HCT116 (cell line): ENCODE data around the gene MYH15. TPM values are rescaled to one million over a fixed set of nuclear protein-coding genes. Genes with fewer than 3 reads are reported as not detected.

Experiments
- ATAC-seq: fragments of 200-7000 bp; cut with Tn5 transposase; 2 replicates; pipeline ENCODE4 v1.9.1; 2020; ENCODE audit warnings: mild to moderate bottlenecking, moderate library complexity
- BruUV-seq: library from RNA; stranded (reverse); fragments of 400-500 nt; replicated peaks from 2 replicates; lab custom pipeline; 2021; lab: Mats Ljungman, UMichigan
- CTCF ChIA-PET: fragments of 300-600 bp; sonication (Branson Sonifier 250); formaldehyde crosslinking; loops from one replicate; lab custom pipeline; 2021; ENCODE audit warnings: antibody characterized with exemption; lab: Charles Lee
- POLR2A ChIA-PET: fragments of 300-600, 350-600 bp; sonication (Branson Sonifier 250); formaldehyde crosslinking; loops from one replicate; lab custom pipeline; 2021; ENCODE audit warnings: antibody characterized with exemption; lab: Charles Lee
- RAD21 ChIA-PET, 2 experiments: fragments of 300-600 bp; sonication (Branson Sonifier 250); formaldehyde crosslinking; loops; one replicate each; lab custom pipeline; 2023; ENCODE audit warnings: low total read pairs in 2 of 2; ENCODE audit not compliant: uncharacterized antibody in 2 of 2, unreplicated experiment in 2 of 2, low non-redundant PET in 1 of 2; lab: Charles Lee
- DNase-seq: peaks from one replicate; pipeline ENCODE4 v3.0.0-alpha.2; 2010; ENCODE audit warnings: low read depth, low spot score
- H2AFZ ChIP-seq: fragments of 200-600 bp; shearing (Covaris generic), sonication (generic); 2 replicates; pipeline ENCODE4 v1.6.1; 2017; ENCODE audit warnings: low read depth, mixed run types, mixed read lengths, antibody characterized with exemption, low read length; ENCODE audit not compliant: poor library complexity, severe bottlenecking
- H3K27ac ChIP-seq: 2 replicates; pipeline ENCODE4 v1.5.1; 2012; ENCODE audit warnings: low read depth, low read length
- H3K27me3 ChIP-seq: fragments of 200-600 bp; sonication (generic); 2 replicates; pipeline ENCODE4 v1.6.1; 2016; ENCODE audit warnings: mixed run types, low read length, mixed read lengths; ENCODE audit not compliant: insufficient read depth
- H3K36me3 ChIP-seq, 2 experiments: fragments of 200-500 bp in 1 of 2; fragments of 200-600 bp in 1 of 2; sonication (Bioruptor generic) in 1 of 2; sonication (generic) in 1 of 2; 2 replicates each; pipeline versions ENCODE4 v1.5.1 to v1.6.1; 2014 to 2016; ENCODE audit warnings: low read length in 2 of 2, inconsistent platforms in 1 of 2, mixed read lengths in 1 of 2, mixed run types in 1 of 2; ENCODE audit not compliant: insufficient read depth in 2 of 2, control insufficient read depth in 1 of 2
- H3K4me1 ChIP-seq, 2 experiments: fragments of 200-600 bp in 1 of 2; sonication (generic) in 1 of 2; 2 replicates each; pipeline versions ENCODE4 v1.5.1 to v1.6.1; 2012 to 2017; ENCODE audit warnings: low read length in 2 of 2, inconsistent platforms in 1 of 2, mild to moderate bottlenecking in 1 of 2, mixed read lengths in 1 of 2, mixed run types in 1 of 2, moderate library complexity in 1 of 2; ENCODE audit not compliant: insufficient read depth in 2 of 2, control insufficient read depth in 1 of 2
- H3K4me2 ChIP-seq: fragments of 200-600 bp; sonication (generic); 2 replicates; pipeline ENCODE4 v1.6.1; 2017; ENCODE audit warnings: mixed run types, low read length, mixed read lengths
- H3K4me3 ChIP-seq, 2 experiments: fragments of 200-600 bp in 1 of 2; sonication (generic) in 1 of 2; replicated peaks in 1 of 2; 2 replicates each; pipeline ENCODE4 v1.5.1; 2011 to 2016; ENCODE audit warnings: low read length in 2 of 2, control low read depth in 1 of 2, low read depth in 1 of 2, mild to moderate bottlenecking in 1 of 2, mixed read lengths in 1 of 2, mixed run types in 1 of 2
- H3K79me2 ChIP-seq: fragments of 200-600 bp; sonication (generic); 2 replicates; pipeline ENCODE4 v1.6.1; 2017; ENCODE audit warnings: mild to moderate bottlenecking, mixed run types, low read length, moderate library complexity, mixed read lengths; ENCODE audit not compliant: insufficient read depth
- H3K9ac ChIP-seq: fragments of 200-600 bp; sonication (generic); 2 replicates; pipeline ENCODE4 v1.6.1; 2016; ENCODE audit warnings: low read length, mixed read lengths
- H3K9me2 ChIP-seq: fragments of 200-600 bp; sonication (generic), shearing (Covaris generic); 2 replicates; pipeline ENCODE4 v1.6.1; 2017; ENCODE audit warnings: mixed run types, mild to moderate bottlenecking, moderate library complexity; ENCODE audit not compliant: insufficient read depth
- H3K9me3 ChIP-seq, 2 experiments: fragments of 200-500 bp in 1 of 2; fragments of 200-600 bp in 1 of 2; sonication (Bioruptor generic) in 1 of 2; sonication (generic) in 1 of 2; 2 replicates each; pipeline ENCODE4 v1.6.1; 2014 to 2017; ENCODE audit warnings: low read length in 2 of 2, mixed read lengths in 2 of 2, inconsistent platforms in 1 of 2, low read depth in 1 of 2, mild to moderate bottlenecking in 1 of 2, mixed run types in 1 of 2, moderate library complexity in 1 of 2; ENCODE audit not compliant: control insufficient read depth in 1 of 2, insufficient read depth in 1 of 2
- H4K20me1 ChIP-seq: fragments of 200-600 bp; sonication (generic), shearing (Covaris generic); 2 replicates; pipeline ENCODE4 v1.6.1; 2017; ENCODE audit warnings: mixed run types, mild to moderate bottlenecking, moderate library complexity; ENCODE audit not compliant: insufficient read depth
- CBX3 ChIP-seq: IDR thresholded peaks from 2 replicates; pipeline ENCODE4 v1.6.1; 2012; ENCODE audit warnings: low read depth
- CEBPB ChIP-seq: IDR thresholded peaks from 2 replicates; pipeline ENCODE4 v1.6.1; 2012; ENCODE audit warnings: low read depth
- CTCF ChIP-seq, 3 experiments: fragments of 200-600 bp in 1 of 3; sonication (generic) in 1 of 3; IDR thresholded peaks in 2 of 3; conservative IDR thresholded peaks in 1 of 3; 2 replicates each; pipeline ENCODE4 v1.5.1; 2012 to 2017; ENCODE audit warnings: low read depth in 2 of 3, low read length in 2 of 3, antibody characterized with exemption in 1 of 3, borderline replicate concordance in 1 of 3, control low read depth in 1 of 3, mild to moderate bottlenecking in 1 of 3, mixed read lengths in 1 of 3, mixed run types in 1 of 3, moderate library complexity in 1 of 3; ENCODE audit not compliant: insufficient read depth in 1 of 3
- EGR1 ChIP-seq: IDR thresholded peaks from 2 replicates; pipeline ENCODE4 v1.6.1; 2012; ENCODE audit warnings: low read depth
- ELF1 ChIP-seq: IDR thresholded peaks from 2 replicates; pipeline ENCODE4 v1.6.1; 2012; ENCODE audit warnings: low read depth, borderline replicate concordance
- EZH2 ChIP-seq: fragments of 200-600 bp; sonication (generic); IDR thresholded peaks from 2 replicates; pipeline ENCODE4 v1.6.1; 2017; ENCODE audit warnings: antibody characterized with exemption, mixed run types
- EZH2phosphoT487 ChIP-seq: fragments of 200-600 bp; IDR thresholded peaks from 2 replicates; pipeline ENCODE4 v1.6.1; 2018; ENCODE audit warnings: antibody characterized with exemption, borderline replicate concordance
- FOSL1 ChIP-seq: IDR thresholded peaks from 2 replicates; pipeline ENCODE4 v1.6.1; 2012; ENCODE audit warnings: low read depth
- JUND ChIP-seq: IDR thresholded peaks from 2 replicates; pipeline ENCODE4 v1.6.1; 2012
- POLR2A ChIP-seq: IDR thresholded peaks from 2 replicates; pipeline ENCODE4 v1.7.0; 2011; ENCODE audit warnings: borderline replicate concordance; ENCODE audit not compliant: insufficient read depth, insufficient read length; ENCODE audit errors: extremely low read depth
- RAD21 ChIP-seq: IDR thresholded peaks from 2 replicates; pipeline ENCODE4 v1.6.1; 2012; ENCODE audit warnings: low read depth, mild to moderate bottlenecking
- SP1 ChIP-seq: IDR thresholded peaks from 2 replicates; pipeline ENCODE4 v1.6.1; 2012; ENCODE audit warnings: low read depth
- SRF ChIP-seq: IDR thresholded peaks from 2 replicates; pipeline ENCODE4 v1.6.1; 2012; ENCODE audit warnings: low read depth
- TCF7L2 ChIP-seq: IDR thresholded peaks from 2 replicates; pipeline ENCODE4 v1.7.0; 2011; ENCODE audit warnings: borderline replicate concordance, inconsistent platforms; ENCODE audit not compliant: insufficient read depth, insufficient read length; ENCODE audit errors: extremely low read depth
- YY1 ChIP-seq: IDR thresholded peaks from 2 replicates; pipeline ENCODE4 v1.6.1; 2011; ENCODE audit warnings: low read length, low read depth, moderate library complexity, mild to moderate bottlenecking; ENCODE audit not compliant: insufficient replicate concordance; ENCODE audit errors: extremely low read depth
- ZFX ChIP-seq: fragments of 450-650 bp; IDR thresholded peaks from 2 replicates; pipeline ENCODE4 v1.6.1; 2017
- ZNF274 ChIP-seq: fragments of 200-500 bp; sonication (Bioruptor generic); IDR thresholded peaks from 2 replicates; pipeline ENCODE4 v1.6.1; 2014; ENCODE audit warnings: mild to moderate bottlenecking, low read depth, low read length, inconsistent platforms
- intact Hi-C: fragments of 100-400 bp; cut with micrococcal nuclease; formaldehyde crosslinking; loops from 2 replicates; pipeline ENCODE4 v1.10.0; 2022
- total RNA-seq: library from RNA; stranded (reverse); gene quantifications from one replicate; pipeline ENCODE4 v1.2.1, GENCODE V29; 2021; ENCODE audit not compliant: unreplicated experiment
- TF ChIP-seq, protein P1 (sequence below): IDR thresholded peaks from 2 replicates; pipeline ENCODE4 v1.6.1; 2012
- TF ChIP-seq, protein P2 (sequence below): IDR thresholded peaks from 2 replicates; pipeline ENCODE4 v1.6.1; 2011; ENCODE audit warnings: mild to moderate bottlenecking, low read length, moderate library complexity; ENCODE audit not compliant: insufficient replicate concordance; ENCODE audit errors: extremely low read depth
- TF ChIP-seq, protein P3 (sequence below): IDR thresholded peaks from 2 replicates; pipeline ENCODE4 v1.6.1; 2012

Gene MYH15
- total RNA-seq, 1 experiment from 2014 or later = 11.2 TPM

DNA sequence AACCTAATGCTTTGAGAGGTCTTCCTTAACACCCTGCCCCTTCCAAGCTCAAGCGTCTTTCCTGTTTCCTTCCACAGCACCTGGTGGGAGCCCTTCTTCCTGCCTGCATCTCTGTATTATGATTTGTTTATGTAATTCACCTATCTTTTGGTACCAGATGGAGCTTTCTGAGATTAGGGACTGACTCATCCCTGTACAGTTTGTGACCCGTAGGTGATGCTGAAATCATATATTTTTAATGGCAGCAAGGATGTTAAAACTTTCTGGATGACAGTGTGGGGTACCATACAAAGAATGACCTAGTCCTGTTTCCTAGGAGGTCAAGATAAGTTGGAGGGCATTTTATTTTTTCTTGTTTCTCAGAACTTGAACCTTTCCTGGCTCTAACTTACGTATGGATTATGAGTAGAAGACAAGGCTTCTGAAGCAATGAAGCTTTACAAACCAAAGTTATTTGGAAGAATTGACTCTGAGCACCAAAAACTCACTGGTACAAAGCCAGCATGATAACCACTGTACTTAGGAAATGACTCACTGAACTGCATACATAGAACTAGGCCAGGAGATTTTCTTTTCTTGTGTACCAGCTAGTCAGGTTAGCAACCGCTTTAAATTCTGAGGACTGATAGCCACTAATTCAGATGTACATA is 167.4 kb downstream of the MYH15 start (continued):
- TF ChIP-seq, protein P1, sequence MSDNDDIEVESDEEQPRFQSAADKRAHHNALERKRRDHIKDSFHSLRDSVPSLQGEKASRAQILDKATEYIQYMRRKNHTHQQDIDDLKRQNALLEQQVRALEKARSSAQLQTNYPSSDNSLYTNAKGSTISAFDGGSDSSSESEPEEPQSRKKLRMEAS = no peak
- TF ChIP-seq TCF7L2 (no peak), SRF (no peak), EGR1 (no peak), EZH2phosphoT487 (no peak), JUND (no peak), POLR2A (no peak), RAD21 (no peak), FOSL1 (no peak), CBX3 (no peak), ZNF274 (no peak)
- TF ChIP-seq, all 23 proteins: peak for 0

DNA sequence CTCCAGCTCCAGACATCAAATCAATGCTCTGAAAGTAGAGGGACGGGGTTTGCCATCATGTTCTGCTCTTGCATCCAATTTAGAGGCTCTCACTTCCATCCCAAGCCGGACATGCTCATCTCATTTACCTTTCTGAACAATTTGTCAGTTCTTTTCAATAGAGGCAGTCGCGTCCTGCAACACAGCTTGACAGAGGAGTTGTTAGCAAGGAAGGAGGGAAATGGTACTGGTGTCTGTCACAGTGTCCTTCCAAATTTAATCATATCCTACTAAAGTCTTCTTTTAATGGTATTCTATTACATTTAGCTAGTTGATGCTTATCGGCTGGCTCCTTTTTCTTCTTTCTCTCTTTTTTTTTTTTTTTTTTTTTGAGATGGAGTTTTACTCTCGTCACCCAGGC is 168.5 kb downstream of the MYH15 start:
- Histone ChIP-seq H3K4me1 (no peaks in the 10 kb centered on the region), H3K9ac (no peak overlapping the region), H3K4me2 (no peak overlapping the region), H3K9me3 (no peaks in the 10 kb centered on the region), H3K9me2 (no peaks in the 10 kb centered on the region), H4K20me1 (no peaks in the 10 kb centered on the region), H3K4me3 (no peak overlapping the region), H3K27me3 (no peaks in the 10 kb centered on the region), H3K36me3 (no peaks in the 10 kb centered on the region), H3K27ac (no peak overlapping the region), H2AFZ (no peak overlapping the region), H3K79me2 (no peaks in the 10 kb centered on the region)
- ChIA-PET POLR2A (no interaction called here), CTCF (no interaction called here), RAD21 (no interaction called here)
- no peak for TF ChIP-seq EZH2phosphoT487
- TF ChIP-seq CEBPB = no peak
- TF ChIP-seq CTCF (IDR thresholded peaks at IDR 0.05 in 2 of 3, conservative IDR thresholded peaks at IDR 0.05 in 1 of 3; ENCODE audit: borderline replicate concordance in 1 of 3, insufficient read depth in 1 of 3, low read depth in 2 of 3, low read length in 2 of 3) = no peak
- no peak for TF ChIP-seq POLR2A
- TF ChIP-seq RAD21 = no peak
- no peak for TF ChIP-seq EGR1
- TF ChIP-seq ELF1 = no peak
- TF ChIP-seq ZNF274 = no peak
- no peak for TF ChIP-seq SP1
- TF ChIP-seq ZFX = no peak
- no peak for TF ChIP-seq TCF7L2
- TF ChIP-seq, protein P1 = no peak
- TF ChIP-seq, protein P2, sequence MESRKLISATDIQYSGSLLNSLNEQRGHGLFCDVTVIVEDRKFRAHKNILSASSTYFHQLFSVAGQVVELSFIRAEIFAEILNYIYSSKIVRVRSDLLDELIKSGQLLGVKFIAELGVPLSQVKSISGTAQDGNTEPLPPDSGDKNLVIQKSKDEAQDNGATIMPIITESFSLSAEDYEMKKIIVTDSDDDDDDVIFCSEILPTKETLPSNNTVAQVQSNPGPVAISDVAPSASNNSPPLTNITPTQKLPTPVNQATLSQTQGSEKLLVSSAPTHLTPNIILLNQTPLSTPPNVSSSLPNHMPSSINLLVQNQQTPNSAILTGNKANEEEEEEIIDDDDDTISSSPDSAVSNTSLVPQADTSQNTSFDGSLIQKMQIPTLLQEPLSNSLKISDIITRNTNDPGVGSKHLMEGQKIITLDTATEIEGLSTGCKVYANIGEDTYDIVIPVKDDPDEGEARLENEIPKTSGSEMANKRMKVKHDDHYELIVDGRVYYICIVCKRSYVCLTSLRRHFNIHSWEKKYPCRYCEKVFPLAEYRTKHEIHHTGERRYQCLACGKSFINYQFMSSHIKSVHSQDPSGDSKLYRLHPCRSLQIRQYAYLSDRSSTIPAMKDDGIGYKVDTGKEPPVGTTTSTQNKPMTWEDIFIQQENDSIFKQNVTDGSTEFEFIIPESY = no peak
- TF ChIP-seq JUND = no peak
- TF ChIP-seq FOSL1 = no peak
- TF ChIP-seq EZH2 = no peak
- TF ChIP-seq YY1 = no peak
- TF ChIP-seq, protein P3, sequence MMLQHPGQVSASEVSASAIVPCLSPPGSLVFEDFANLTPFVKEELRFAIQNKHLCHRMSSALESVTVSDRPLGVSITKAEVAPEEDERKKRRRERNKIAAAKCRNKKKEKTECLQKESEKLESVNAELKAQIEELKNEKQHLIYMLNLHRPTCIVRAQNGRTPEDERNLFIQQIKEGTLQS = no peak
- TF ChIP-seq CBX3 = no peak
- no peak for TF ChIP-seq SRF
- no TSS peak for BruUV-seq
- no peak for ATAC-seq
- DNase-seq = no peak
- intact Hi-C loops = no loop called here
